ENCODE measurements around the gene SORCS2. TPM values are rescaled to one million over a fixed set of nuclear protein-coding genes. Genes with fewer than 3 reads are reported as not detected.

Gene SORCS2
- total RNA-seq, 1 experiment from 2014 or later = 0.15 TPM

DNA sequence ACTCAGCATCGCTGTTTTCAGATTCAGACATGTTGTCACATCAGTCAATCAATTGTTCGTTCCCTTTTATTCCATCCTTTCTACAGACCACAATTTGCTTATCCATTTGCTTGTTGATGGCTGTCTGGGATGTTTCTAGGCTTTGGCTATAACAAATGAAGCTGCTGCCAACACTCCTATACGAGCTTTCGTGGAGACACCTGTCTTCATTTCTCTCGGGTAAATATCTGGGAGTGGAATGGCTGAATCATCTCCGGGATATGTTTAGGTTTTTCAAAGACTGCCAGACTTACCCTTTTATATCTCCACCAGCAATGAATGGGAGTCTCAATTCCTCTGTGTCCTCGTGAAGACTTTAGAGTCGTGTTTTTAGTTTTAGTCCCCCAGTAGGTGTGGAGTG is 118.9 kb downstream of the SORCS2 start:
- H3K9me3 ChIP-seq (ENCODE audit: control insufficient read depth, insufficient read depth, low read depth, low read length) = no peaks in the 10 kb centered on the region
- ATAC-seq = no peak
- POLR2A ChIA-PET = no interaction called here
- BruUV-seq (replicated peaks) = no TSS peak
- intact Hi-C loops (cut with micrococcal nuclease; ENCODE audit: unreplicated experiment) = no loop called here
- TF ChIP-seq POLR2AphosphoS5 (IDR thresholded peaks at IDR 0.05; ENCODE audit: low read depth, low read length) = no peak
- TF ChIP-seq, protein P1, sequence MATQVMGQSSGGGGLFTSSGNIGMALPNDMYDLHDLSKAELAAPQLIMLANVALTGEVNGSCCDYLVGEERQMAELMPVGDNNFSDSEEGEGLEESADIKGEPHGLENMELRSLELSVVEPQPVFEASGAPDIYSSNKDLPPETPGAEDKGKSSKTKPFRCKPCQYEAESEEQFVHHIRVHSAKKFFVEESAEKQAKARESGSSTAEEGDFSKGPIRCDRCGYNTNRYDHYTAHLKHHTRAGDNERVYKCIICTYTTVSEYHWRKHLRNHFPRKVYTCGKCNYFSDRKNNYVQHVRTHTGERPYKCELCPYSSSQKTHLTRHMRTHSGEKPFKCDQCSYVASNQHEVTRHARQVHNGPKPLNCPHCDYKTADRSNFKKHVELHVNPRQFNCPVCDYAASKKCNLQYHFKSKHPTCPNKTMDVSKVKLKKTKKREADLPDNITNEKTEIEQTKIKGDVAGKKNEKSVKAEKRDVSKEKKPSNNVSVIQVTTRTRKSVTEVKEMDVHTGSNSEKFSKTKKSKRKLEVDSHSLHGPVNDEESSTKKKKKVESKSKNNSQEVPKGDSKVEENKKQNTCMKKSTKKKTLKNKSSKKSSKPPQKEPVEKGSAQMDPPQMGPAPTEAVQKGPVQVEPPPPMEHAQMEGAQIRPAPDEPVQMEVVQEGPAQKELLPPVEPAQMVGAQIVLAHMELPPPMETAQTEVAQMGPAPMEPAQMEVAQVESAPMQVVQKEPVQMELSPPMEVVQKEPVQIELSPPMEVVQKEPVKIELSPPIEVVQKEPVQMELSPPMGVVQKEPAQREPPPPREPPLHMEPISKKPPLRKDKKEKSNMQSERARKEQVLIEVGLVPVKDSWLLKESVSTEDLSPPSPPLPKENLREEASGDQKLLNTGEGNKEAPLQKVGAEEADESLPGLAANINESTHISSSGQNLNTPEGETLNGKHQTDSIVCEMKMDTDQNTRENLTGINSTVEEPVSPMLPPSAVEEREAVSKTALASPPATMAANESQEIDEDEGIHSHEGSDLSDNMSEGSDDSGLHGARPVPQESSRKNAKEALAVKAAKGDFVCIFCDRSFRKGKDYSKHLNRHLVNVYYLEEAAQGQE (IDR thresholded peaks at IDR 0.05; ENCODE audit: insufficient read depth in 1 of 2, low read depth in 2 of 2, low read length in 1 of 2) = no peak
- TF ChIP-seq TCF7L2 (IDR thresholded peaks at IDR 0.05; ENCODE audit: low read depth, low read length) = no peak
- TF ChIP-seq, protein P2, sequence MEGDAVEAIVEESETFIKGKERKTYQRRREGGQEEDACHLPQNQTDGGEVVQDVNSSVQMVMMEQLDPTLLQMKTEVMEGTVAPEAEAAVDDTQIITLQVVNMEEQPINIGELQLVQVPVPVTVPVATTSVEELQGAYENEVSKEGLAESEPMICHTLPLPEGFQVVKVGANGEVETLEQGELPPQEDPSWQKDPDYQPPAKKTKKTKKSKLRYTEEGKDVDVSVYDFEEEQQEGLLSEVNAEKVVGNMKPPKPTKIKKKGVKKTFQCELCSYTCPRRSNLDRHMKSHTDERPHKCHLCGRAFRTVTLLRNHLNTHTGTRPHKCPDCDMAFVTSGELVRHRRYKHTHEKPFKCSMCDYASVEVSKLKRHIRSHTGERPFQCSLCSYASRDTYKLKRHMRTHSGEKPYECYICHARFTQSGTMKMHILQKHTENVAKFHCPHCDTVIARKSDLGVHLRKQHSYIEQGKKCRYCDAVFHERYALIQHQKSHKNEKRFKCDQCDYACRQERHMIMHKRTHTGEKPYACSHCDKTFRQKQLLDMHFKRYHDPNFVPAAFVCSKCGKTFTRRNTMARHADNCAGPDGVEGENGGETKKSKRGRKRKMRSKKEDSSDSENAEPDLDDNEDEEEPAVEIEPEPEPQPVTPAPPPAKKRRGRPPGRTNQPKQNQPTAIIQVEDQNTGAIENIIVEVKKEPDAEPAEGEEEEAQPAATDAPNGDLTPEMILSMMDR (IDR thresholded peaks at IDR 0.05) = no peak
- TF ChIP-seq SIN3A (IDR thresholded peaks at IDR 0.05; ENCODE audit: borderline replicate concordance, insufficient read depth, low read depth, low read length) = no peak
- in situ Hi-C loops (cut with HindIII; ENCODE audit: low pct_unique_long_range_greater_than_20kb, low sequenced_read_pairs) = no loop called here
- no peaks in the 10 kb centered on the region for H3K4me1 ChIP-seq (ENCODE audit: control insufficient read depth, insufficient read depth, low read length)
- no peaks in the 10 kb centered on the region; the same call in 1 of the 2 replicates for H3K27me3 ChIP-seq (ENCODE audit: control insufficient read depth, insufficient read depth, low read length)
- no peaks in the 10 kb centered on the region for H3K36me3 ChIP-seq (ENCODE audit: control insufficient read depth, insufficient read depth, low read length)
- CTCF ChIA-PET = interaction anchor here (0.6 kb wide), 1 partner anchor 15 kb away, joined by 12 read pairs; no protein-coding TSS in a partner anchor
- DNase-seq (ENCODE audit: low read depth, low spot score) = no peak
- no peak overlapping the region for H3K27ac ChIP-seq (ENCODE audit: low read length)
- H3K4me3 ChIP-seq (ENCODE audit: low read depth in 2 of 2, low read length in 2 of 2) = no peak overlapping the region

DNA sequence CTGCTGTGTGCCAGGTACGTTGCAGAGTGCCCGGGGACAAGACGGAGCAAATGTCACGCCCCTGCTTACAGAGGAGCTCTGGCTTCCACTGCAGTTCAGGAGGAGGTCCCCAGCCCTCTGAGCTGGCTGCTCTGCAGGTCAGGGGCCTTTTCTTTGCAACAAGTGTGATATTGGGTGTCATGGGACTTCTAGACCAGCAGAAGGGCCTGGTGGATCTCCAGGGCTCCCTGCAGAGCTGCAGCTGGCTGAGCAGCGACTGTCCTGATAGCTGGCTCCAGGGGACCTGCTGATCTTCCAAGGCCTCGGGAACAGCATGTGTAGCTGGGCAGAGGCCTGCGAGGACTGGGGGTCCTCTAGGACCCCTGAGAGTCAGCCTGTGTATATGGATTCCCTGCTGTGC is 120.4 kb downstream of the SORCS2 start:
- no peaks in the 10 kb centered on the region for H3K27me3 ChIP-seq (ENCODE audit: control insufficient read depth, insufficient read depth, low read length)
- POLR2A ChIA-PET = no interaction called here
- intact Hi-C loops (cut with micrococcal nuclease; ENCODE audit: unreplicated experiment) (no loop called here), in situ Hi-C loops (cut with HindIII; ENCODE audit: low pct_unique_long_range_greater_than_20kb, low sequenced_read_pairs) (no loop called here)
- TF ChIP-seq SIN3A (IDR thresholded peaks at IDR 0.05; ENCODE audit: borderline replicate concordance, insufficient read depth, low read depth, low read length) = no peak
- no peak for TF ChIP-seq TCF7L2 (IDR thresholded peaks at IDR 0.05; ENCODE audit: low read depth, low read length)
- no TSS peak for BruUV-seq (replicated peaks)
- H3K9me3 ChIP-seq (ENCODE audit: control insufficient read depth, insufficient read depth, low read depth, low read length) = no peaks in the 10 kb centered on the region
- CTCF ChIA-PET = interaction anchor here (0.8 kb wide), 1 partner anchor 211 kb away, joined by 3 read pairs; no protein-coding TSS in a partner anchor
- H3K27ac ChIP-seq (ENCODE audit: low read length) = no peak overlapping the region
- no peaks in the 10 kb centered on the region for H3K4me1 ChIP-seq (ENCODE audit: control insufficient read depth, insufficient read depth, low read length)
- ATAC-seq = no peak
- H3K36me3 ChIP-seq (ENCODE audit: control insufficient read depth, insufficient read depth, low read length) = no peaks in the 10 kb centered on the region
- H3K4me3 ChIP-seq (ENCODE audit: low read depth in 2 of 2, low read length in 2 of 2) = no peak overlapping the region
- no peak for DNase-seq (ENCODE audit: low read depth, low spot score)

DNA sequence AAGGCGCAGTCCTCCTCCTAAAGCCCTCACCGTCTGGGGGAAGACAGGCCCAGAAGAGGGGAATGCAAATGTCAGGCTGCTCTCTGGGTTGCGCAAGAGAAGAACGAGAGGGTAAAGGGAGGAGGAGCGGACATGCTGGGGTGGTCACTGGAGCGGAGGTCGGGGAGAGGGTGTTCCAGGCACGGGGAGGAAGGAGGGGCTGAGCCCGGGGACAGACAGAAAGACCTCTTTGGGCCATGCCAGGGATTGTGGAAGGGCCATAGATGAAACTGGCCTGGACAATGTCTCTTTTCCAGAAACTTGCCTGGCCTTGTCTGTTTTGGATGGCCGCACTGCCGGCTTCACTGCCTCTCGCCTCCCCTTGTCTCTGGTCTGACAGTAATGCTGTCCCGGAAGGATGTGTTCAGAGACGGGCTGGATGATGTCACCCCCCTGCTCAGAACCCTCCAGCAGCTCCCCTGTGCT is 121.0 kb downstream of the SORCS2 start:
- Histone ChIP-seq H3K27me3 (ENCODE audit: control insufficient read depth, insufficient read depth, low read length) (no peaks in the 10 kb centered on the region), H3K36me3 (ENCODE audit: control insufficient read depth, insufficient read depth, low read length) (no peaks in the 10 kb centered on the region), H3K4me3 (ENCODE audit: low read depth in 2 of 2, low read length in 2 of 2) (no peak overlapping the region), H3K9me3 (ENCODE audit: control insufficient read depth, insufficient read depth, low read depth, low read length) (no peaks in the 10 kb centered on the region), H3K4me1 (ENCODE audit: control insufficient read depth, insufficient read depth, low read length) (no peaks in the 10 kb centered on the region), H3K27ac (ENCODE audit: low read length) (no peak overlapping the region)
- ChIA-PET POLR2A (no interaction called here), CTCF (interaction anchor here (0.8 kb wide), 1 partner anchor 212 kb away, joined by 3 read pairs; no protein-coding TSS in a partner anchor)
- in situ Hi-C loops (cut with HindIII; ENCODE audit: low pct_unique_long_range_greater_than_20kb, low sequenced_read_pairs) = no loop called here
- intact Hi-C loops (cut with micrococcal nuclease; ENCODE audit: unreplicated experiment) = no loop called here
- TF ChIP-seq POLR2AphosphoS5 (IDR thresholded peaks at IDR 0.05; ENCODE audit: low read depth, low read length) = no peak
- no peak for TF ChIP-seq TCF7L2 (IDR thresholded peaks at IDR 0.05; ENCODE audit: low read depth, low read length)
- TF ChIP-seq, protein P1 (IDR thresholded peaks at IDR 0.05; ENCODE audit: insufficient read depth in 1 of 2, low read depth in 2 of 2, low read length in 1 of 2) = no peak
- TF ChIP-seq, protein P2 (IDR thresholded peaks at IDR 0.05) = no peak
- no peak for TF ChIP-seq SIN3A (IDR thresholded peaks at IDR 0.05; ENCODE audit: borderline replicate concordance, insufficient read depth, low read depth, low read length)
- DNase-seq (ENCODE audit: low read depth, low spot score) (no peak), ATAC-seq (no peak)
- no TSS peak for BruUV-seq (replicated peaks)

Data from Panc1 (cell line).